GM23338 (cell line): ENCODE results near the gene ALPP.

Experiments used
- CREB1 ChIP-seq: fragments of 250-450 bp; sonication (Bioruptor Pico); IDR thresholded peaks from 2 replicates; pipeline ENCODE4 v1.5.0; 2020; ENCODE audit warnings: low read depth, mild to moderate bottlenecking, moderate library complexity
- CTCF ChIP-seq, 2 experiments: fragments of 200-600 bp in 1 of 2; sonication (generic) in 1 of 2; conservative IDR thresholded peaks; 2 replicates each; pipeline versions ENCODE4 v1.5.1 to v1.6.1; 2016 to 2017; ENCODE audit warnings: antibody characterized with exemption in 2 of 2, low read depth in 2 of 2, mild to moderate bottlenecking in 2 of 2, moderate library complexity in 1 of 2
- EZH2 ChIP-seq: fragments of 200-600 bp; sonication (generic); IDR thresholded peaks from one replicate; pipeline ENCODE4 v1.8.0; 2017; ENCODE audit warnings: antibody characterized with exemption, mild to moderate bottlenecking, low read depth; ENCODE audit not compliant: unreplicated experiment
- EZH2phosphoT487 ChIP-seq: fragments of 200-600 bp; sonication (generic); IDR thresholded peaks from one replicate; pipeline ENCODE4 v1.8.1; 2018; ENCODE audit warnings: antibody characterized with exemption; ENCODE audit not compliant: unreplicated experiment
- POLR2AphosphoS5 ChIP-seq: IDR thresholded peaks from 2 replicates; pipeline ENCODE4 v1.6.1; 2016; ENCODE audit warnings: antibody characterized with exemption, low read depth
- REST ChIP-seq: IDR thresholded peaks from one replicate; pipeline ENCODE4 v1.6.1; 2018; ENCODE audit warnings: antibody characterized with exemption; ENCODE audit not compliant: unreplicated experiment

GRCh38 chr2:232400256-232401015 is 21.9 kb downstream of the ALPP start:
- TF ChIP-seq CTCF (conservative IDR thresholded peaks at IDR 0.05; ENCODE audit: low read depth in 2 of 2) (no peak), POLR2AphosphoS5 (no peak), REST (no peak), EZH2 (no peak), CREB1 (no peak), EZH2phosphoT487 (no peak)
